Stimulated activated CD4-positive, alpha-beta T cell treated with anti-CD3 and anti-CD28 coated beads, TNF-alpha, amount 100 ng/mL, for 24 hours (primary cell): Measurements from ENCODE around the gene AVPR1B.

Experiments used
- DNase-seq, 3 experiments: peaks; one replicate each; pipeline ENCODE4 v3.0.0-alpha.2; 2020; ENCODE audit warnings: low read depth in 3 of 3

Gene AVPR1B

GRCh38 chr1:206112600-206113301, 4.4 kb downstream of the AVPR1B start:
- no peak for DNase-seq

- no peak for DNase-seq
Measured at GRCh38 chr1:206111271-206111927, 5.8 kb downstream of the AVPR1B start.

DNA sequence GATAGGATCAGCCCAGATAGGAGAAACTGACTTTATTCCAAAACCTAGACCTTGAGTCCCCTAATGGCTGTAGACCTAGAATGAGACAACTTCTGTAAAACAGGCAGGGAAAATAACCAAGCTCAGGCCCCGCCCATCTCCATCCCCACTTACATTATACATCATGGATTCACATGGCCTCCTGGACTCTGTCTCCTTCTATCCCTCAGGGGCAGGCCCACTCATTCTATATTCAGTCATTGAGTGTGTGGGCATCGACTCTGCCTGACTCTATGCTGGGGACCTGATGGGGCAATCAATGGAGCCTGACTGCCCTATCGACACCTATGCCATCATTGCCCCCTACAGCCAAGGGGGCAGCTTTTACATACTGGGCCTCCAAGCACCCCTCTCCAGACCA, 6.4 kb downstream of the AVPR1B start:
- no peak for DNase-seq

- no peak for DNase-seq
Measured at GRCh38 chr1:206110161-206110560, 7.0 kb downstream of the AVPR1B start.

GRCh38 chr1:206109718-206110117, 7.5 kb downstream of the AVPR1B start:
- DNase-seq, result no peak

- no peak for DNase-seq
Measured at GRCh38 chr1:206108635-206109034, 8.6 kb downstream of the AVPR1B start.

DNA sequence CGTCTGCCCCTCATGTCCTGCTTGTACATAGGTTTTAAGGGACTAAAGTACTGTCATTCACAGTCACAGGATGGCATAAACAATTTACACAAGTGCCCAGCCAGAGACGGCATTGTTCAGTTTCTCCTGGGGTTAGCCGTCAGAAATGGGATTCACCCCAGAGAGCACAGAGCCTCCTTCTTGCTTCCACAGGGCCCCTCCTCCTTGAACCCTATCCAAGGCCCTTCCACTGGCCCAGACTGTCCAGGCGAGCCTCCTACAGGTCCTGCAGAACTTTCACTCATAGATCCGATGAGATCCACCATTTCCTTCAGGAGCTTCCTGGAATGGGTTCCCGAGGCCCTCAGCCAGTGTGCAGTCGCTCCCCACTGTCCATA, 10.0 kb downstream of the AVPR1B start:
- DNase-seq, result no peak

DNA sequence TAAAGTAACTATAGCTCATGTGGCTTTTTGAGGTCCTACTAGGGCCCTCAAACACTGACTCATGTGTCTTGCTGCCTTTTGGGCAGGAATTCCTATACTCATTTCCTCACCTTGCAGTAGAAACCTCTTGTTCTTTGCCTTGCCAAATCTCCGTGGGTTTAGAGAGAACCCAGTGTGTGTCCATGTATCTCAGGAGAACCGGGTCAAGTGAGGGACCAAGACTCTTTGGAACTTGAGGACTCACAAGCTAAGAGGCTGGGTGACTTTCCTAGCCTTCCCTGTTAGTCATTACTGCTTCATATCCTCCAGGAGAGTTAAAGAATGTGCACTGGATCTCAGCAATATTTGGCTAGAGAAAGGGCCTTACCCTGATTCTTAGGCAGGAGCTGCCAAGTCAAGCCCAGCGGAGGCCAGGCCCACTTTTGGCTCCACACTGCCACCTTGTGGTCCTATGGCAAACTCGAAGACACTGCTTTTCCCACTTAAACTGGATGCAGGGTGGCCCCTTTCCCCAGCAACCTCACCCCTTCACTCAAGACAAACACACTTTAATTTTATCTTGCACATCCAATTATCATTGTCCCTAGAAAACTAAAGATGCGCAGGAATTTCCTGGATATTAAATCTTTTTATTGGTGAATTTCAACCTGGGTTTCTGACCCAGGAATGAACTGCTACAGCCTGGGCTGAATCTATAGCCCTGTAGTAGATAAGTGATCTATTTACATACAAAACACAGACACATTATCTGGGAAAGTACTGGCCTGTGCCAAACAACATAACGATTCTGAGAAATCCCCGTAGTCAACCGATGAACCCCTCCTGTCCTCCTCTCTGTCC, 10.6 kb downstream of the AVPR1B start:
- DNase-seq, result peak; percentile 65 to 79 (median 70)

GRCh38 chr1:206105464-206105995, 11.7 kb downstream of the AVPR1B start:
- DNase-seq, result no peak

GRCh38 chr1:206103979-206104378, 13.2 kb downstream of the AVPR1B start:
- DNase-seq, result no peak

DNA sequence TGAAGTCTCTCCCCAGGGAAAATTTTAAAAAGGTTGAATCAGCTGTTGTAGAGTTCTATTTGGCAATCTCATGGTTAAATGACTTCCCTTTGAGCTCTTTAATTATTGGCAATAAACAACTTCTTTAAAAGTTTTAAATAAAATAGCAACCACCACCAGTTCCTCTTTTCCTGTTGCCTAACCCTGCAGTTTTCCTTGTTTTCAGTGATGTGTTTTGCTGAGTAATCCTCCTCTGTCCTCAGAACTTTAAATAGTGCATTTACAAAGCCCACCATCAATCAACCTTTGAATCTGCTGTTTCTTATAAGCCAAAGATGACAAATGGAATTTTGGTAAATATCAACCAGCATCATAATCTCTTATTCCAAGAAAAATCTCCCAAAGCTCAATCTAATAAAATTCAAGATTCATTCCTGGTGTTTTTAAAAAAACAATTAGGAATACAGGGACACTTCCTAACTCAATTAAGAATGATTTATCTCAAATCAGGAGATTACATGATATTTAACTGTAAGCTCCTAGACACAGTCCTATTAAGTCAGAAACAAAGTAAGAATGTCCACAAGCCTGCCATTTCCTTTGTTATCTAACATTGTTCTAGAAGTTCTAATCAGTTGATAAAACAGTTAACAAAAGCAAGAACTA, 14.8 kb downstream of the AVPR1B start:
- no peak for DNase-seq

DNA sequence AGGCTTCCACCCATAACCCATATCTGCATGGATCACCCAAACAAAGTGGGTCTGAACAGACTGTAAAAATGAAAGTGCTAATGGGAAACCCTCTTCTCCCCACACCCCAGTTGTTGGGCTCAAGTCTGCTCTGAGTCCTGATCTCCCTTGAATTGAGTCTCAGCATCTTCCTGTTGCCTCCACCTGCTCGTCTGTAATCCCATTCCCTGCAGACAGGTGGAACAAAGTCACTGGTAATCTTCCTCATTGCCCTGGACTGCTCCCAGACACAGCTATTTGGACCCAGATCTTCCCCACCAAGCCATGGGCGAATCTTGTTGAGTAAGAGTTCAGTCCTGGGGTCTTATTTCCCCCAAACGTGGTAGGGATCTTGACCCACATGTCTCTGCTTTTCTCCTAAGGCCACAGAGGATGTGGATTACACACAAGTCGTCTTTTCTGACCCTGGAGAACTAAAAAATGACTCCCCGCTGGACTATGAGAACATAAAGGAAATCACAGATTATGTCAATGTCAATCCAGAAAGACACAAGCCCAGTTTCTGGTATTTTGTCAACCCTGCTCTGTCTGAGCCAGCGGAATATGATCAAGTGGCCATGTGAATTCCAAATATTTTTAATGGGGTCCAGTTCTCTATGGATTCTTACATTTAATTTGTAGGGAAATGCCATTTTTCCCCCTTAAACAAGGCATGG, 15.7 kb downstream of the AVPR1B start:
- no peak for DNase-seq

GRCh38 chr1:206100226-206100815, 16.9 kb downstream of the AVPR1B start:
- no peak for DNase-seq

- DNase-seq, result no peak
Measured at GRCh38 chr1:206098242-206098919, 18.8 kb downstream of the AVPR1B start.

GRCh38 chr1:206097381-206097780, 19.8 kb downstream of the AVPR1B start:
- DNase-seq, result no peak

GRCh38 chr1:206094024-206094423, 23.2 kb downstream of the AVPR1B start:
- no peak for DNase-seq

- DNase-seq, result no peak
Measured at GRCh38 chr1:206089341-206089740, 27.8 kb downstream of the AVPR1B start.

GRCh38 chr1:206087091-206087490, 30.1 kb downstream of the AVPR1B start:
- no peak for DNase-seq

- DNase-seq, result no peak
Measured at GRCh38 chr1:206083750-206084149, 33.4 kb downstream of the AVPR1B start.
